HG02973 (cell line): Measurements from ENCODE around the gene MGLL.

Experiments
- ATAC-seq: cut with Tn5 transposase; IDR thresholded peaks from one replicate; pipeline ENCODE4 v1.9.1; 2021; ENCODE audit warnings: moderate library complexity; ENCODE audit not compliant: unreplicated experiment

MGLL gene

DNA sequence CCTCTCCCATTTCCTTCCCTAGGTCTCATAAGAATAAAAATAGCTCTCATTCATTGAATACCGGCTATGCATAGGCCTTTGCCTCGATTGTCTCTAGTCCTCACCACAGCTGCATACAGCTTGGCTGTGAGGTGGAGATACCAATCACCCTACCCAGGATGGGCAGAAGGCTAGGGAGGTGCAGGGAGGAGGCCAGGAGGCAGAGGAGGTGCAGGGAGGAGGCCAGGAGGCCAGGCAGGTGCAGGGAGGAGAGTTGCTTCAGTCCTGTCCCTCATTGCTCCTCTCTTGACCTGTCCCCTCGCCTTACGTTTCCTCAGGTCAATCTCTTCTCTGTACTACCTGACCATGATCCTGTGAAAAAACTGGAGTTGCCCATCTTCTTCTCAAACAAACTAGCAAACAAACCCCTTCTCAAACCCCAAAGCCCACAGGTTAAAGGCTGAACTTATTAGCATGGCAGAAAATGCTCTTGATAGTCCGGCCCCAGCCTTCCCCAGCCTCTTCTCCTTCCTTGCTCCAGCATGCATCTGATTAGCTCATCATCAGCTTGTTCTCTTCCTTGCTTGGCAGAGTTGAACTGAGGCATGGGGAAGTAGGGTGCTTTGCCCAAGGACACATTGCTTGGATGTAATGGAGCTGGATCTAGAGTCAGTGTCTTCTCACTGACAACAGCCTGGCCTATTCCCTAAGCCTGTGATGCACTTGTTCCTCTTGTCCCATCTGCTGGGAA lies 177.5 kb downstream of the MGLL start:
- ATAC-seq: no peak

GRCh38 chr3:127640042-127640355 lies 182.3 kb downstream of the MGLL start:
- no peak for ATAC-seq

- ATAC-seq: no peak
These were observed 182.9 kb downstream of the MGLL start for GRCh38 chr3:127639173-127640041.
